ENCODE data around the gene PRMT2. TPM values are rescaled to one million over a fixed set of nuclear protein-coding genes. Genes with fewer than 3 reads are reported as not detected.

PRMT2 gene
- total RNA-seq, 1 experiment from 2014 or later = 53.7 TPM

GRCh38 chr21:46610018-46610701, 25.3 kb upstream of the PRMT2 start:
- CTCF ChIA-PET = no interaction called here
- POLR2A ChIA-PET = no interaction called here
- peaks cover 4% of the 10 kb centered on the region for H3K4me1 Mint-ChIP-seq
- no peak for TF ChIP-seq ATF1 (CRISPR knock-in tag; IDR thresholded peaks at IDR 0.05)
- TF ChIP-seq ZNF532 (CRISPR knock-in tag; IDR thresholded peaks at IDR 0.05; ENCODE audit: borderline replicate concordance) = no peak
- TF ChIP-seq FOXP4 (CRISPR knock-in tag; IDR thresholded peaks at IDR 0.05) = no peak
- TF ChIP-seq TCF7 (CRISPR knock-in tag; IDR thresholded peaks at IDR 0.05; ENCODE audit: low read depth) = no peak
- TF ChIP-seq JUN (CRISPR knock-in tag; IDR thresholded peaks at IDR 0.05) = no peak
- TF ChIP-seq ZNF396 (CRISPR knock-in tag; IDR thresholded peaks at IDR 0.05; ENCODE audit: borderline replicate concordance) = no peak
- TF ChIP-seq ZNF671 (CRISPR knock-in tag; IDR thresholded peaks at IDR 0.05) = no peak
- no peak for TF ChIP-seq CREM (CRISPR knock-in tag; IDR thresholded peaks at IDR 0.05)
- TF ChIP-seq NFATC4 (CRISPR knock-in tag; IDR thresholded peaks at IDR 0.05) = no peak
- no peak for TF ChIP-seq MXD4 (CRISPR knock-in tag; IDR thresholded peaks at IDR 0.05; ENCODE audit: borderline replicate concordance)
- no peak for TF ChIP-seq ATF2 (CRISPR knock-in tag; IDR thresholded peaks at IDR 0.05; ENCODE audit: borderline replicate concordance, low read depth)
- no peak for TF ChIP-seq KAT7 (CRISPR knock-in tag; IDR thresholded peaks at IDR 0.05; ENCODE audit: borderline replicate concordance)
- TF ChIP-seq SP1 (CRISPR knock-in tag; conservative IDR thresholded peaks at IDR 0.05) = no peak
- no peak for TF ChIP-seq FOXP1 (CRISPR knock-in tag; IDR thresholded peaks at IDR 0.05; ENCODE audit: borderline replicate concordance)
- TF ChIP-seq NFE2L1 (CRISPR knock-in tag; IDR thresholded peaks at IDR 0.05) = no peak
- TF ChIP-seq IRF1 (CRISPR knock-in tag; IDR thresholded peaks at IDR 0.05) = no peak
- no peak for TF ChIP-seq AR (CRISPR knock-in tag; IDR thresholded peaks at IDR 0.05)
- no peaks in the 10 kb centered on the region; the same call in 1 of the 2 replicates for H3K36me3 Mint-ChIP-seq
- DNase-seq (ENCODE audit: low spot score) (no peak), ATAC-seq (no peak)
- H3K27me3 Mint-ChIP-seq (ENCODE audit: low read depth) = peaks cover 6% of the 10 kb centered on the region
- peaks cover 15% of the 10 kb centered on the region for H3K9me3 Mint-ChIP-seq
- H3K27ac Mint-ChIP-seq = no peak overlapping the region
- H3K4me3 Mint-ChIP-seq = no peak overlapping the region
